ENCODE results near the gene ZFP1. TPM values are rescaled to one million over a fixed set of nuclear protein-coding genes. Genes with fewer than 3 reads are reported as not detected.

Gene ZFP1
- 7.0 TPM for total RNA-seq

DNA sequence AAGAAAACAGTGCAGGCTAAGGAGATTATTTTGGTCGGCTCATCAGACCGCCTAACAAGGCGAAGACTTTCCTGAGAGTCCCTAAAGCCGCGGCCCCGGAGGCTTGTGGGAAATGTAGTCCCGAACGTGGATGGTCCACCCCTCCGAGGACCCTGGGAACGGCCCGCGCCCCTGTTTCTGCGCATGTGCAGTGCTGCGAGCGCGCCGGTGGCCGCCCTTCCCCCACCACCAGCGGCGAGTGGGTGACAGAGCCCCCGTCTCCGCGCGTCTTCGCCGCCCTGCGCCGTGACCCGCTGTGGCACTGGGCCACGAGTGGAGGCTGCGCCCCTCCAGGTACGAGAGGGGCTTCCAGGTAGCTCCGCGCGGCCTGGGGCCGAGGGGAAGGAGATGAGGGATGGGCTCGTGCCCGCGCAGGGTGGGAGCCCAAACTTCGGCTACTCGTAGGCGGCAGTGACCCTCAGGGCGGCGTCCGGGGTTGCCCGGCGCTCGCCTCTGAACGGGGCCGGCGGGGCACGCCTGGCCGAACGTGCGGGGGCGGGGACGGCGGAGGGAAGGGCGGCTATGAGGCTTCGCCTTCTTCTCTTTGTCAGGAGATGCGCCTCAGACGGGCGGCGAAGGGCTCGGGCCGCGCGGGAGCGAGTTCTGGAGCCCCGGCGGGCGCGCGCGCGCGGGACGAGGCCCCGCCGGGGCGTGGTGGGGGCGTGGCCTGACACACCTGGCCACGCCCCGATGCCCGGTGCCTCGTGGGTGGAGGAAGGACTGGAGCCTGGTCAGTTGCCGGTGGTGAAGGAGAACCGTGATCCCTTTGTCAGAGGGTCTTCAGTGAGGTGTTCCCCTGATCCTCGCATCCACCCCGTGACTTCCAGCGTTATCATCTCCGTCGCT lies at the start of gene ZFP1:
Gene ZFP1 (plus strand): TSS at position 214 of the 885 bp plus-strand sequence. CDS start 4,428 bp downstream, outside the sequence.
- DNase-seq (ENCODE audit: low read depth in 2 of 3, low spot score in 2 of 3), result peak; percentile 90 to 96 (median 92)

DNA sequence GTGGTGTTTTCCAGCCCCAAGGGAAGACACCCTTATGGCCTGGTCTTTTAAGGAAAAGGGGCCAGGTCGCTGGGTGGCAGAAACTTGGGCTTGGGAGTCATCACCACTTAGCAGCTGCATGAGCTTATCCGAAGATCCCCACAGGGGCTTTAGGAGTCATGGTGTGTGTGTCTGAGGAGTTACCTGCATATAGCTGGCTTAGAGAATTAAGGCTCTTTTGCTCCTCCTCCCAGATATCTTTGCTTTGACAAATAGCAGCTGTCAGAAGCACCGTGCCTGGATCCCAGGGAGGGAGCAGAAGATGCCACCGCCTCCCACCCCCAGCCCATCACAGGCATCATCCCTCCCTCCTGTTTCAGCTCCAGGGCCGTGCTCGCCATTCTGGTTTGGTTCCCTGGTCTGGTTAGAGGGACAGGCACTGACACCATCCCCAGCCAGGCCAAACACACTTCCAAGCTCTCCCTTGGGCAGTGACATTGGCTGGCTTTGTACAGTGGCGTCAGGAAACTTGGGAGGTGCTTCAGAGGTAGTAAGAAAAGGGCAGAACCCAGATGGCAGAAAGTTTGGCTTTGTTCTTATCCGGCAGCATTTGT lies 49.2 kb upstream of the ZFP1 start:
- no peak for DNase-seq (ENCODE audit: low read depth in 2 of 3, low spot score in 2 of 3)

DNA sequence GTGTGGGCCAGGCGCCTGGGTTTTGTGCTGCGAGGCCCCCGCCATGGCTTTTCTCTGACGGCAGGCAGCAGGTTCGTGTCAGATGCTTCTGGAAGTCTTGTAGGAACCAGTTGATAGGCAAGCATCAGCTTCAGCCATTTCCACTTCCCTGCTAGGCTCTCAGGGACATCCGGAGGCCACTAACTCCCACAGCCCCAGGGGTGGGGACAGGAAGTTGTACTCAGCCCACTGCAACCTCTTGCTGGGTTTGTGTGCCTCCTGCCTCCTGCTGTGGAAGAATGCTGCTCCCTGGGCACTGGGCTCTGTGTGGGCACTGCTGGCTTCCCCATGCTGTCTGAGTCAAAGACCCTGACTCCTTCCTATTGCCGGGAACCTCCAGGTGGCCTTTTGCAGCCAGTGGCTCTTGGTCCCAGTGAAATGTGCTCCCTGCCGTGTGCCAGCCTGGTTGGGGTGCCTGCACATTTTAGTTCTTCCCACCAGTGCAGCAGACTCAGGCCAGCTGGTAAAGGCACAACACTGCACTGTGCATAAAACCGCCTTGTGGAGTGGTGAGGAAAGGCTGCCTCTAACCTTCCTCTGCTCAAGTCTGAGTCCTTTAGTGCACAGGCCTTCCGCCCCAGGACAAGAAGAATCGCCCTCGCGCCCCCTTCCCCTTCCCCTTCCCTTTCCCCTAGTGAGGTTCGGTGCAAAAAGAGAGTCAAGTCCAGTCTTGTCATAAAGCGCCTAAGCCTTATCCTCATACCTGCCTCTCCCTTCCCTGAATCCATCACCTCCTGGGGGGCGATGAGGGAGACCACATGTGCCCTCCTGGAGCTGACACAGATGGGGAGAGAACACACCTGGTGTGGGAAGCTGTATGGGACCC lies 48.4 kb upstream of the ZFP1 start:
- DNase-seq (ENCODE audit: low read depth in 2 of 3, low spot score in 2 of 3), result peak in 1 of 3 donors; percentile 54

DNA sequence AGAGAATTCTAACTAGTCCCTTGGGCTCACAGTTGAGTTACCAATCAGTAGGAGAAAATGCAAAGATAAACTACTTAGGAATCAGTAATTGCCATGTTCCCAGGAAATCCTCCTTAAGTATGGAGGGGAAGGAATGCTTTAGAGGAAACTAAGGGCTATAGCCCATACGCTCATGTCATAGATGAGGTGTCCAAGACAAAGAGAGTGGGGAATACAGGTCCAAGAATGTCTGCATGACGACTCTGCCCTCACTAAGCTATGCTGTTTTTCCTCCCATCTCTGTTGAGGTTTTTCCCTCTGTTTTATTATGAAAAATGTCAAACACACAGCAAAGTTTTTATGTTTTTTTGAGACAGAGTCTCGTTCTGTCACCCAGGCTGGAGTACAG lies 47.7 kb upstream of the ZFP1 start:
- no peak for DNase-seq (ENCODE audit: low read depth in 2 of 3, low spot score in 2 of 3)

DNA sequence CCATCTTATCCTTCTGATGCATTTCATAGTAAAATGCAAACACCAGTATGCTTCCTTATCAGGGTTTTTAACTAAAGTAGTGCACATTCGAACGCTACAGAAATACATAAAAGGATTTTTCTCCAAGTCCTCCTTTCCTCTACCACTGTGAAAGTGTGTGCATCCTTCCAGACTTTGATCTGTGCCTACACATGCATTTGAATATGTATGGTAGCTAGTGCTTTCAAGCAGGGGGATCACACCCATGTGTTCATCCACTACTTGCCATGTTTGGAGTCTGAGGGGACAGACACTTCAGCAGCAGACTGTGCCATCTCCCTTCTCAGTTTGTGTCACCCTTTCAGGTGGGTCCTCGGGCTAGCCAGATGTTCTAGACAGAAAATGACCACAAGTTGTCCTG lies 46.7 kb upstream of the ZFP1 start:
- DNase-seq (ENCODE audit: low read depth in 2 of 3, low spot score in 2 of 3), result no peak

DNA sequence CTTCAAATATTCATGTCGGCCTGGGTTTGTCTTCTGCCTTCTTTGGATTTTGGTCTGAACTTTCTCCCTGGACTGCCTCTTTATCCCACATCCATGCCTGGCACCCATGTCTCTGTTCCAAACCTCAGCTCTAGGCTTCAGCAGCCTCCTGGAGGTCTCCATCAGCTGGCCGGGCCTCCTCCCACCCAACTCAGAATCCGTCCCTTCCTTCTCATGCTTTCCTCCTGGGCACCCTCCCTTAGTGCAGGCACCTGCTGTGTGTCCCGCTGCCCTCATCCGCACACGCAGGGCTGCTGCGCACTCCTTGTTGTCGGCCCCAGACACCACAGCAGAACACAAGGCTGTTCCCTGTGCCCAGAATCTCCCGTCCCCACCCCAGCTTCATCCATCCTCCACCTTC lies 45.7 kb upstream of the ZFP1 start:
- DNase-seq (ENCODE audit: low read depth in 2 of 3, low spot score in 2 of 3), result no peak

DNA sequence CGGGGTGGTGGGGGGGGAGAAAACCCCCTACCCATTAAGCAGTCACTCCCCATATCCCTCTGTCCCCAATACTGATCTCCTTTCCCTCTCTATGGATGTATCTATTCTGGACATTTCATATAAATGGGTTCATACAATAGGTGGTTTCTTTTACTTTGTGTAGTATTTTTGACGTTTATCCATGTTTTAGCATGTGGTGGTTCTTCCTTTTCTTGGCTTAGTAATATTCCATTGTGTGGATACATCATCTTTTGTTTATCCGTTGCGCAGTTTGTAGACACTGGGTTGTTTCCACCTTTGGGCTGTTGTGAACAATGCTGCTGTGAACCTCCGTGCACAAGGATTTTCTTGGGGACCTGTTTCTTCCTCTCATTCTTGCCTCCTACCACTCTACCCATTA lies 44.3 kb upstream of the ZFP1 start:
- DNase-seq (ENCODE audit: low read depth in 2 of 3, low spot score in 2 of 3), result no peak

DNA sequence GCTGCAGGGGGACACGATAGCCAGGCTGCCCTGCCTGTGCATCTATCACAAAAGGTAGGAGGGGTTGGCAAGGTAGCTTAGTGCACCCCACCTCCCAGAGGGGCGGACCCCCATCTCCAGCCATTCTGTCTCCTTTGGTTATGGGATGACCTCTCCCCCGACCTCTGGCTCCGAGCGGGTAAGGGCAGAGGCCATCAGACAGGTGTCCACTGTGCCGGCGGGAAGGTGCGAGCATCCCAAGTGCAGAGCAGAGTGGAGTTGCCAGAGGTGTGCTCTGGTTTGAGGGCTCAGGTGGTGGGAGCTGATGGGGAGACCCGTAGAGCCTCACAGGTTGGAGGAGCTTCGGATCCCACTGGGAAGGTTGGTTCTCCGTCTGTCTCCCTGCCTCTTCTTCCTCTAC lies 43.5 kb upstream of the ZFP1 start:
- DNase-seq (ENCODE audit: low read depth in 2 of 3, low spot score in 2 of 3), result no peak

DNA sequence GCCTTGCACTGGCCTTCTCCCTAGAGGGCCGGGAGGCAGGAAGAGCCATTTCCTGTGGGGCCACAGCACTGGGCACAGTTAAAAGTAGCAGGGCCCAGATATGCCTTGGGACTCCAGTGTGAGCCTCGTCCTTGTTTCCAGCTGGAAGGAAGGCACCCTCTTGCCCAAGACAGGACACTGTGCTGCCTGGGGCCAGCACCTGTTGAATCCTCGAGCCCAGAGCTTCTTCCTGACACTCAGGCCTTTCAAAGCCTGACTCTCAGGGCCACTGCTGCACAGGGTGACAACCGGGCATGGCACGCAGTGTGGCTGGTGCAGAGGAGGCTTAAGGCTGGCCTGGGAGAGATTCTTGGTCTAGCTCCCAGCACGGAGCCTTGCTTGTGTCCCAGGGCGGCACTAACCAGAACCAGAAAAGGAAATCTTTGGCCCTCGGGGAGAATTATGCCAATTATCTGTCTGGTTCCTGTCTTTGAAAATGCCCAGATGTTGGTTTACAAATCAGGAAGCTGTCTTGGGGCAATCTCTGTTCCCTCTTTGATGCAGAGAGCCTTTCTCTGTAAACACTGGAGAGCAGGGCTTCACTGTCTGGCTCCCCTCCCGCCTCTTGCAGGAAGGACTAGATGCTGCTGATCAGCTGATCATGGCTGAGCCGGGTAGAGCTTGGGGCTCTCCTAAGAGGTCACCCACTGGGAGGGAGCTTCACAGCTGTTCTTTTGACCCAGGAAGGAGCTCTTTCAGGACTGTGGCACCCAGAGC lies 42.8 kb upstream of the ZFP1 start:
- peak in 1 of 3 donors; percentile 47 for DNase-seq (ENCODE audit: low read depth in 2 of 3, low spot score in 2 of 3)

DNA sequence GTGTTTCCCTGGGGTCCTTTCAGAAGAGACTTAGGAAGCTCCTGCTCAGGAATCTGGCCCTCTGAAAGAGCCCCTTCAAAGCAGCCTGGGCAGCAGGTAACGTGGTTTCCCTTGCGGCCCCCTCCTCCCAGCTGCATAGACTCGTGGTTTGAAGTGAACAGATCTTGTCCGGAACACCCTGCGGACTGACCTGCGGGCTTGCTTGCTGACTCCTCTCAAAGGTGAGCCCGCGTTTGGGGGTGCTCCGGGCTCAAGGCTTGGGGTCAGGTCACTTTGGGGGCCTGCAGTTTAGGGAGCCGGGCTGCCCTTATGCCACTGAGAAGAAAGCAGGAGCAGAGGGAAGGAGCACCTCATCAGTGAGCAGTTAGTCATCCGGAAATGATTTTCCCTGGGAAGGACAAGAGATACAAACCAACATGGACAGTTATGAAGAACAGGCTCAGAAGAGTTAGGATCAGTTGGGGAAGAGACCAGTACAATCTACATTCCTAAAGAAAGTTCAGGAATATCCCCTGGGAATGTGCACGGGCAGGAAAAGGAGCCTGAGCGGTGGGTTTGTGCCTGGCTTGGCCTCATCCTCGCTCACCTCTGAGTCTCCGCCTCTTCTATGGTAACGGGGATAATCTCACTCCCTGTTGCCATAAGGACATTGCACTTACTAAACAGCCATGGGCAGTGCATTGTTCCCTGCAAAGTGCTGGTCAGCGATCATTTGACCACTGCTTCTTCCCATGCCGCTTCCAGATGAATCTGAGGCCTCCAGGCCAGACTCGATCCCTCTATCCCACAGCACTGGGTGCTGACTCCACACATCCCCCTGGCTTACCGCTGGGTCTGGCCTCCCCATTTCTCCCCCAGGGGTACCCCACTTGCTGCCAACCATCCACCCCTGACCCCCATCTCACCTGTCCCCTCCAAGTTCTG lies 41.7 kb upstream of the ZFP1 start:
- DNase-seq (ENCODE audit: low read depth in 2 of 3, low spot score in 2 of 3), result no peak

DNA sequence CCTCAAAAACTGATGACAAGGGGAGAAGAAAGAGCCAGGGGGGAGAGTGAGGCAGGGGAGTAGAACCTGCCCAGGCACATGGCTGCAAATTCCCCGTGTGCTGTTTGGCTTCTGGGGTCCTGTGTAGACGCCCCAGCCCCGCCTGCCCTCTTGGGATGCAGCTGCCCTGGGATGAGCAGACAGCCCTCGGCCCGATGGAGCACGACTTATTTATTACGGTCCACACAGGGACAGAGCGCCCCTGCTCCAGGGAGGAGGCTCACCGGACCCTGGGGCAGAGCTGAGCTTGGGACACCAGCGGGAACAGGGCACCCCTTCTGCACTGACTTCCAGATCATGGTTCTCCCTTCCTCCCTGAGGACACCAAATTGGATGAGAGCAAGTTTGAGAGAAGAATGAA lies 40.8 kb upstream of the ZFP1 start:
- DNase-seq (ENCODE audit: low read depth in 2 of 3, low spot score in 2 of 3), result no peak

DNA sequence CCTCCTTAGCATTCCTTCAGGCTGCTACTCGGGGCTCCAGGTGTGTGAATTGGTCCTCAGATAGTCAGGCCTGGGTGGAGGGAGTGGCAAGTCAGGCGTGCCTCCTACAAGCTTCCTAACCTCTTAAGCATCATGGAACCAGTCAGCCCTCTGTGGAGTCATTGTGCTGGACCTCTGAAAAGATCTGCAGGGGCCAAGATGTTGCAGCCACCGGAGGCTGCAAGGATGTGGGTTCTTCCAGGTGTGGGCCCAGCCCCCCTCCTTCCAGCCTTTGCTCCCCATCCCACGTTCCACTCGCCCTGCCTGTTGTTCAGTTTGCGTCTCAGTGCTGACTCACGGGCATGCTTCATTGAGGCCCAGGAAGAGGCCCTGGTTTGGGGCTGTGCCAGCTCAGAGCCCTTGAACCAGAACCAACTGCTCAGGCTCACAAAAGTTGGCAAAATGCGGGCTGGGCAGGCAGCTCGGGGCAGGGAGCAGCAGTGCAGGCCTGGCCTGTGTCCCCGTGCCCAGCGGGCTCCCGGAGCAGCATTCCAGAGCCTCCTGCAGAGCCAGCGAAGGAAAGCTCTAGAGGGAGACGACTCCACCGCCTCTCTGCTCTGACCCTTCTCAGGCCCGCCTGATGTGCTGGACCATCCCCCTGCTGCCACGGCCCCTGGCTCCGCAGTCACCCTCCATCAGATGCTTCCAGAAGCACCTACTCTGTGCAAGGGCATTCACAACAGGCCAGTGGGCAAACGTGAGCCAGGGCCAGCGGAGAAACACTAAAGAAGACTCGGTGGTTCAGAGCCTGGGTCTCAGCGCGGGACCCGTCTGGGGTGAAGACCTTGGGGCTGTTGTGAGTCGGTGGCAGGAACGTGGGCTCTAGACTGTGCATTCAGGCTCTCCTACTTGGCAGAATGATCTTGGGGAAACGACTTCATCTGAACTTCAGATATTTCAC lies 39.3 kb upstream of the ZFP1 start:
- DNase-seq (ENCODE audit: low read depth in 2 of 3, low spot score in 2 of 3), result peak in 2 of 3 donors; percentile 88 to 93

DNA sequence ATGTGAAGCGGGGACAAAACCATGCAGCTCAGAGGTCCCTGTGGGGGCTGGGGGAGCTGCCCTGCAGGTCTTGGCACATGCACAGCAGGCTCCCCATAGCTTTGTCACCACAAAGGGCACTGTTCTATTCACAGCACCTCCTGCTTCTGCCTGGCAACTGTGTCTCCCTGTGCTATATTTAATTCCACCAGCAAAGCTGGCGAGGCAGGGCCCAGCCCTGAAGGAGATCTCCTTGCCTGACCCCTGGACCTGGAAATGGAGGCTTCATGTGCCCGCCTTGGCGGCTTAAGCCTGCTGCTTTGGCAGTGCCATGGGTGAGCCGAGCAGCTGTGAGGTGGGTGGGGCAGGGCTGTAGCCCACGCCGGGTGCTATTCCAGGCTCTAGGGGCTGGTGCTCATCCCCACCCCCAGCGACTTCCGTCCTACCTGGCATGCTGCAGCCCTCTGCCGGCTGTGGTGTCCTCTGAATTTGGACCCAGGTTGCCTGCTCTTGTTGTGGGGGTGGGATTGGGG lies 38.5 kb upstream of the ZFP1 start:
- peak in 1 of 3 donors; percentile 50 for DNase-seq (ENCODE audit: low read depth in 2 of 3, low spot score in 2 of 3)

DNA sequence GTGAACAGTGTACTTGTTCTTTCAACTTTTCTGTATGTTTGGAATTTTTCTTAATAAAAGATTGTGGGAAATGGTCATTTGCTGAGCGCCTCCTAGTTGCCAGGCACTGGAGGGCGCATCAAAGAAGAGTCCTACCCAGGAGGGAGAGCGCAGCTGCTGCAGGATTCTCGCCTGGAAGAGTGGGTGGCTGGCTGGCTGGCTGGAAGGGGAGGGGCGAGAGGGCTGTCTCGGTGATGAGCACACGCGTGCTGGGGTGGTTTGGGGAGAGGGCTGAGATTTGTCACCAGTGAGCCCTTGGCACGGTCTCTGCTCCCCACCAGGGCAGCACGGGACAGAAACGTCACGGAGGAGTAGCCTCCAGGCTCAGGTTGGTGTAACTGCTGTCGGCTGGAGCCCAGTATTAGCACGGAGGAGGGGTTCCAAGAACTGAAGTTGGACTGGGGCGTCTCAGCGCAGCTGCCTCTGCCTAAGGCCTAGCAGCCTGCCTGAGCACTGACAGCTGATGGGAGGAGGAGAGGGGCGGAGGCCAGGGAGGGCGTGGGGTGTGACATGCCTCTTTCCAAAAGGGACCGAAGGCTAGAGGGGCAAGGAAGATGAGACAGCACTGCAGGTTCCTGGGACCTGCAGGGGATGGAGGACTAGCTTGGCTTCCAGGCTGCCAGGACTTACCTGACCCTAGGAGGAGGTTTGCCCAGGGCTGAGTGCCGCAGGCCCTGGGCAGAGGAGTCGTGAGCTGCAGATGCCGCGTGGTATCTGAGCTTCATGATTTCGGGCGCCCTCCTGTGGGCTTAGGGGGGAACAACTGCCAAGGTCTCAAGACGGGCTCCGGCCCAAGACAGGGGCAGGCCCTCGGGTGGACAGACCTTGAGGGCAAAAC lies 37.4 kb upstream of the ZFP1 start:
- DNase-seq (ENCODE audit: low read depth in 2 of 3, low spot score in 2 of 3), result peak; percentile 72 to 92 (median 86)

DNA sequence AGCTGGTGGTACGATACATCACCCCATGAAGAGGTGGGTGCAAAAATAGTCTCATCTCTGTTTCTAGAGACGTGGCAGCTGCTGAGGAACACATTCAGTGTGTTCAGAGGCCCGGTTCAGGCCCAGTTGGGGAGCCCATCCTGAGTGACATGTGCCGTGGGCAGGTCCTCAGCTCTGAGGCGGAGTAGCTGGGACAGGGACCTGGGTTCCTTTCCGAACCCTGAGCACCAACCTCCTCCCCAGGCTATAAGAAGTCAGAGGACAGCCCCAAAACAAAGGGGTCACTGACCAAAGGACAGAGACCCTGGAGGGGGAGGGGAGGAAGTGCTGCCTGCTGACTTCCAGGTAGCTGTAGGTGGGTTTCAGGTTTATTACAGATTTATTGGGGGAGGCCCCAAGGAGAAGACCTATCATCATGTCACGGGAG lies 36.8 kb upstream of the ZFP1 start:
- DNase-seq (ENCODE audit: low read depth in 2 of 3, low spot score in 2 of 3), result no peak

DNA sequence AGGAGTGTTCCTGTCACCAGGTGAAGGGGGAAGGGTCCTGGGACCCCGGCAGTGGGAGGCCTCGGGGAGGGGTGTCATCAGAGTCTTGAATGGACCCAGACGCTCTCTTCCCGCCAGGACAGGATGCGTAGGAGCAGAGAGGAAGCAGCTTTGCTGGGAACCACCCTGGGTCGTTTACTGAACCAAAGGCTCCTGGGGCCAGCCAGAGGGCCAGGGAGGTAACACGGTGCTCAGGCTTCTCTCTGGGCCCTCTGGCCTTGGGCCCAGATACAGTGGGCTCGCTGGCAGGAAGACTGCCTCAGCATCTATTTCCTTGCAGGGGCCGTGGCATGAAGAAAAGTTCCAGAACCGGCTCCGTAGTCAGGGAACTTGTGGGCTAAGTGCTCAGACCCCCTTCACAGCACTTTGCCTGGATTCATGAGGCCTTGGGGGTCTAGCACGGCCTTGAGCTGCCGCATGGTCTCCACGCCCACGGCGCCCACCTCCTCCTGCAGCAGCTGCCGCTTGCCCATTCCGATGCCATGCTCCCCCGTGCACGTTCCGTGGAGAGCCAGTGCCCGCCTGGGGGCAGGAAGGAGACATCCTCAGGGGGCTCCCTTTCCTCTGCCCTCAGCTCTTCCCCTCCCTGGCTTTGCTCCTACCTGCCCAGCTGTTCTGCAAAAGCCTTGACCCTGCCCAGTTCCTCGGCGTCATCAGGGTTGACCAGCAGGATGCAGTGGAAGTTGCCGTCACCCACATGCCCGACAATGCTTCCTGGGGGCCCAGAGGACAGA lies 36.2 kb upstream of the ZFP1 start:
- DNase-seq (ENCODE audit: low read depth in 2 of 3, low spot score in 2 of 3), result peak in 1 of 3 donors; percentile 67

All from hematopoietic multipotent progenitor cell (in vitro differentiated cells).